ENCODE data around the gene PNRC1.
"Not testable (repeated sequence)": the region's sequence is repeated elsewhere in the genome, so short reads cannot be mapped to it uniquely, and the experiment has no call there.

The PNRC1 gene

DNA sequence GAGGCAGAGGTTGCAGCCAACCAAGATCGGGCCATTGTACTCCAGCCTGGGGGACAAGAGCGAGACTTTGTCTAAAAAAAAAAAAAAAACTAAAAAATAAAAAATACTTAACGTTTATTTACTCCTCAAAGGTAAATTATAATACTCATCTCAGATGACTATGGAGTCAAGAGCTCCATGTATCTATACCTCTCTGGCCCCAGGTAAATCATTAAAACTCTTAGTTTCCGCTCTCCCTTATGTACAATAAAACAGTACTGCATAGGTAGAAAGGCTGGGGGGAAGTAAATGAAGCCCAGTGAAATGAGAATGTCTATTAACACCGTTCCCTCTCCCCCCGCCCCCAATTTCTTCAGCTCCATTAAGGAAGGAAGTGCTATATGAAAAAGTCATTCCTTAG, 36.2 kb downstream of the PNRC1 start:
- no peak for DNase-seq

- DNase-seq: no peak
Measured at GRCh38 chr6:89117211-89118108, 36.9 kb downstream of the PNRC1 start, which contains the start of gene SRSF12. TSS of gene SRSF12 (minus strand) at chr6:89118071. CDS start at chr6:89117887, 184 bp downstream.

DNA sequence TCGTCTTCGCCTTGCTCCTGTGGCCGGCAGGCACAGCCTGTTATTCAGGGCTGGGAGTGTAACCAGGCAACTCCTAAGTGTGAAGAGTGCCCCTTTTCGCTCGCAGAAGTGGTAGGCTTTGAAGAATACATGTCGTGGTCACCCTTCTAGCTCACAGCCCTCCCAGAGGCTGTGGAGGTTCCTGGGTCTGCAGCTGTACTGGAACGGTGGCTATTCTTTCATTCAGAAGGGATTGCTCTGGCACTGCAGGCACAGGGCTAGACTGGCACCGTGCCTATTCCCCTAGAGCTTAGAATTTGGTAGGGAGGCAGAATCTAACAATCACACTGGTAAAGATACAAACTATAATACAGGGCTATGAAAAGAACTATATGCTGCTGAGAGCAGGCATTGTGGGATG, 38.4 kb downstream of the PNRC1 start:
- DNase-seq: no peak

DNA sequence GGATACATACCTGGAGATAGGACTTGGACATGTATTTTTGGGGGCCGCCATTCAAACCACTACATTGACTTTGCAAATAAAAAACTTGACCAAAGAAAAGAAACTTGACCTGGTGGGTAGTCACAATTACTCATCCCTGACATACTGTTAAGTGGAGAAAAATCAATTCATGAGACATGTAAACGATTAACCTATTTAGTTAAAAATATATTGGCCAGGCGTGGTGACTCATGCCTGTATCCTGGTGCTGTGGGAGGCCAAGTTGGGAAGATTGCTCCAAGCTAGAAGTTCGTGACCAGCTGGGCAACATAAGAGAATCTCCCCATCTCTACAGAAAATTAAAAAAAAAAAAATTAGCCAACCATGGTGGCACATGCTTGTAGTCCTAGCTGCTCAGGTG, 39.8 kb downstream of the PNRC1 start:
- DNase-seq: no peak

GRCh38 chr6:89121934-89122333, 41.4 kb downstream of the PNRC1 start:
- no peak for DNase-seq

DNA sequence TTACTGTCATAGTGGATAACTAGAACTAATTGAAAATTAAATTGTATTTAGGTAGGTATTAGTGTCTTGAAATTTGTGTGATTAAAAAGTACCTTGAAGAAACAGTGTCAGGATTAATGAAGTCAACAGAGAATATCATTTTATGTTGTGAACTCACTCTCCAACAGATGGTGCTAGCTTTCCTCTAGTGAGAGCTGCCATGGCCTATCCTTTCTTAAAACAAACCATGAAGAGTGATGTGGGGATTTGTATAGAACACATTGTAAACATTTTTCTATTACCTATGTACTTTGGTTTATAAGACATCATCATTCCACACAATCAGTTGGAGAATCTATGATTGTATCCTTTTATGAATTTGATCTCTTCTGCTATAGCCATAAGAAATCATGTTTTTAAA, 42.1 kb downstream of the PNRC1 start:
- DNase-seq: no peak

DNA sequence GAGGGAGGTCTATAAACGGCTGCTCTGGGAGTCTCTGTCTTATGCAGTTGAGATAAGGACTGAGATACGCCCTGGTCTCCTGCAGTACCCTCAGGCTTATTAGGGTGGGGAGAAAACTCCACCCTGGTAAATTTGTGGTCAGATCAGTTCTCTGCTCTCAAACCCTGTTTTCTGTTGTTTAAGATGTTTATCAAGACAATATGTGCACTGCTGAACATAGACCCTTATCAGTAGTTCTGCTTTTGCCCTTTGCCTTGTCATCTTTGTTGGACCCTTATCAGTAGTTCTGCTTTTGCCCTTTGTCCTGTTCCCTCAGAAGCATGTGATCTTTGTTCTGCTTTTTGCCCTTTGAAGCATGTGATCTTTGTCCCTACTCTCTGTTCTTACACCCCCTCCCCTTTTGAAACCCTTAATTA, 47.7 kb downstream of the PNRC1 start:
- not testable (repeated sequence) for DNase-seq

- no peak for DNase-seq
Measured at GRCh38 chr6:89131599-89131998, 51.0 kb downstream of the PNRC1 start.

- no peak for DNase-seq
Measured at GRCh38 chr6:89132057-89132456, 51.5 kb downstream of the PNRC1 start.

GRCh38 chr6:89133981-89134380, 53.4 kb downstream of the PNRC1 start:
- DNase-seq: no peak

DNA sequence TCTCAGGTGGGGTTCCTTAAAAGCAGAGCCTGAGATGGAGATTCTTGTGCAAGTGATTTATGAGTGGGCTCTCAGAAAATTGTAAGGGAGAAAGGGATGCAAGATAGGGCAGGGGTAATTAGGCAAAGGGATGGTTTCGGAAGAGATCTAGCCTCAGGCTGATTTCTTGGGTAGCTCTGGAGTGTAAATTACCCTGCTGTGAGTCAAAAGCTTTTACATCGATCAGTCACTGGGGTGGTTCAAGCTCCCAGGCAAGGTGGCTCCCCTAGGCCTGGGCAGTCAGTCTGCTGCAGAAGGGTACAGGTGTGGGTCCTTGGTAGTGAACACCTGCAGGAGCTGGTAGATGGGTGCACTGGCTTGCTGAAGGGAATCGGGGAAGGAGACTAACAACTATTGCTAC, 54.2 kb downstream of the PNRC1 start:
- no peak for DNase-seq

Measured in NCI-H187 (cell line).